NCI-H1105 treated with DMSO at 0.1 percent for 48 hours (cell line): Measurements from ENCODE around the gene C3orf33.

Source experiments
- DNase-seq: peaks from one replicate; lab custom pipeline; 2025; lab: John Stamatoyannopoulos, UW

Gene C3orf33

DNA sequence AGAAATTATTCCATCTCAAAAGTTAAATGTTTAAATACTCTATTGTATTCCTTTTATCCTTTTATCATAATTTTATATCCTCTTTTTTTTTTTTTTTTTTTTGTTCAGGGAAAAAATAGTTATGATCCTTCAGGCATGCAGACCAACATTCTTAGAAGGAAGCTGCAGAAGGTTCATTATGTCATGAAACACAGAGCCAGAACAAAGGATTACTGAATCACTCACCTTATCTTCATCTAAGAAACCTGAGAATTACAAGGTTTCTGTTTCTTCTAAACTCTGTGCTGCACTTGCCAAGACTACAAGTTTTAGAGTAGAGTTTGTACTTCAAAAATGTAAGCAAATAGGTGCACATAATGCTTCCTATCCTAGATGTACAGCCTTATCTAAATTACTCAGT lies 64.5 kb downstream of the C3orf33 start:
- no peak for DNase-seq

DNA sequence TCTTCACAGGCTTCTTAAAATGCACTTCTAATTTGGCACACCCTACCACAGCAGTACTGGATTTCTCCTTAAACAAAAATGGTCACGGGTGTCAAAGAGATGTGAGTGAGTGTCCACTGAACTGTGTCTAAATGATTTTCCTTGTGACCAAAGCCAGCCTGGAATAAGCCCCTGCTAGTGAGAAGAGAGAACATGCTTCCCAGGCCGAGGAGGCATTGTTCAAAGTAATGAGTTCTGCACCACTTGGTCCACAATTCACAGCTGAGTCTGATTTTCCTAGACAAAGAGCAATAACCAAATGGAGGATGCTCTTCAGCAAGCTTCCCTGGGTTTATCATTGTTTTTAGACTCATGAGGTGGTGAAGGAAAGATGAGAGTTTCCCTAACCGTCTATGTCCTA lies 65.0 kb downstream of the C3orf33 start:
- DNase-seq, result no peak

DNA sequence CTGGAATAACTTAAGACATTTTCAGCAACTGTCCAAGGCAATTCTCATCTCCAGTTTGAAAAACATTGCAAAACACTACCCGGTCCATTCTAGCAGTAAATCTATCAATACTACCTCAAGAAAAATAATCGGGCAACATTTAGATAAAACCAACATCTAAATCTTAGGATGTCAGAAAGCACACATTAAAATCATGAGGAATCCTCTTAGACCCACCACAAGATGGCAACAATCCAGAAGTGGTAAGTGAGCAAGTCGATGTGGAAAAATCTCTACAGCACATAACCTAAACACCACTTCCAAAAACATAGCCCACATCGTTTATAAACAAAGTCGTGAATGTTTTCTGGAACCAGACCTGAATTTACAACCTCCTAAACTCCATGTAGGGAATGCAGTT lies 66.9 kb downstream of the C3orf33 start:
- no peak for DNase-seq

- no peak for DNase-seq
Measured at GRCh38 chr3:155738580-155739076, 67.5 kb downstream of the C3orf33 start.

GRCh38 chr3:155737844-155738460 lies 68.1 kb downstream of the C3orf33 start:
- no peak for DNase-seq

DNA sequence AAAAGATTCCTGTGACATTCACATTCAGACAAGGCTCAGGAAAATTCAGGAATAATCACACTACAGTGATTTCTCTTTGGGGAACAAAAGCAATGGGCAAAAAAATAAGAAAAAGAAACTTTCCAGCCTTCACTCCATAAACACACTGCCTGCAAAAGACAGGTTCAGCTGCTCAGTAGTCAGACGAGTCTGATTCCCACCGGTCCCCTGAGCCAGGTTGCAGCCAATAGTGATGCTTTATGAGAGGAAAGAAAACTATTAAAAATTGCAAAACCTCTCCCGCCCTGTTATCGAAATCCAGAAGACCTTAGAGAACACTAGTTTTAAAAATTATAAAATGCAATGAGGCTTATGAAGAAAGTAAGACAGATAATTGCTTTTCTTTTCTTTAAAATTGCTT lies 69.7 kb downstream of the C3orf33 start:
- no peak for DNase-seq

DNA sequence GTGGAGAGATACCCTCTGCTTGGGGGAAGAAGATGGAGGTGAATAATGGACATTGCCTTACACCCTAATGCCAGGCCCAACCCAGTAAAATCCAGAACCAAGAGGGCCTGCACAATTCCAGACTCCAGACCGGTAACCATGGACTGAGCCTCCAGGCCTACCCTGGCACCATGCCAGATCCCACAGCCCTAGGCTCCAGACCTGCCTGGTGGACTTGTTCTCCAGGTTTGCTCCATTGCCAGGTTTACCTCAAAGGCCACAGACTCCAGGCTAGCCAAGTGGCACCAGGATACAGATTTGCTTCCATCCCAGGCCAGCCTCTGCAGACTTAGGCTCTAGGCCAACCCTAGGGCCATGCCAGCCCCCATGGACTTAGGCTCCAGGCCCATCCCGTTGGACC lies 75.2 kb downstream of the C3orf33 start:
- no peak for DNase-seq

- no peak for DNase-seq
Measured at GRCh38 chr3:155727836-155728235, 78.2 kb downstream of the C3orf33 start.

- no peak for DNase-seq
Measured at GRCh38 chr3:155714295-155714718, 91.8 kb downstream of the C3orf33 start.
